HepG2 (cell line): Measurements from ENCODE around the gene POLR3H. TPM values are rescaled to one million over a fixed set of nuclear protein-coding genes. Genes with fewer than 3 reads are reported as not detected.
A peak's percentile ranks its signal among the peaks of the same experiment; 100 is the strongest.

Source experiments
- GFI1 ChIP-seq: sonication (generic); formaldehyde crosslinking; IDR thresholded peaks from 2 replicates; pipeline ENCODE4 v1.5.0; 2020; ENCODE audit warnings: missing genetic modification reagents, mild to moderate bottlenecking, borderline replicate concordance
- POGK ChIP-seq: sonication (generic); formaldehyde crosslinking; conservative IDR thresholded peaks from 2 replicates; pipeline ENCODE4 v1.8.0; 2022; ENCODE audit warnings: mild to moderate bottlenecking, moderate library complexity, missing genetic modification reagents
- SIN3A ChIP-seq: IDR thresholded peaks from 2 replicates; pipeline ENCODE4 v1.6.1; 2011; ENCODE audit warnings: low read depth, mild to moderate bottlenecking, control low read depth, low read length, borderline replicate concordance
- SMC3 ChIP-seq: IDR thresholded peaks from 2 replicates; pipeline ENCODE4 v1.6.1; 2011; ENCODE audit warnings: low read length, improper control_type of control experiment
- SYNCRIP ChIP-seq: fragments of 200-400 bp; formaldehyde crosslinking; IDR thresholded peaks from 2 replicates; pipeline ENCODE4 v1.6.1; 2018; ENCODE audit warnings: mild to moderate bottlenecking, low read depth, low read length; ENCODE audit not compliant: insufficient read depth
- THYN1 ChIP-seq: sonication (generic); formaldehyde crosslinking; IDR thresholded peaks from 2 replicates; pipeline ENCODE4 v1.8.1; 2023; ENCODE audit warnings: low read depth, mild to moderate bottlenecking, moderate library complexity, missing genetic modification reagents, borderline replicate concordance
- TRIM22 ChIP-seq: fragments of 450-650 bp; IDR thresholded peaks from 2 replicates; pipeline ENCODE4 v1.6.1; 2017
- ZBTB25 ChIP-seq: IDR thresholded peaks from 2 replicates; pipeline ENCODE4 v1.6.1; 2018; ENCODE audit warnings: missing genetic modification reagents
- ZNF296 ChIP-seq: sonication (generic); formaldehyde crosslinking; conservative IDR thresholded peaks from 2 replicates; pipeline ENCODE4 v1.5.0; 2020; ENCODE audit warnings: mild to moderate bottlenecking, missing genetic modification reagents
- ZNF3 ChIP-seq: IDR thresholded peaks from 2 replicates; pipeline ENCODE4 v1.7.0; 2017; ENCODE audit warnings: inconsistent platforms
- ZNF547 ChIP-seq: sonication (generic); formaldehyde crosslinking; IDR thresholded peaks from 2 replicates; pipeline ENCODE4 v1.5.1; 2020; ENCODE audit warnings: mild to moderate bottlenecking, missing genetic modification reagents
- ZNF629 ChIP-seq: sonication (generic); formaldehyde crosslinking; conservative IDR thresholded peaks from 2 replicates; pipeline ENCODE4 v1.5.0; 2020; ENCODE audit warnings: missing genetic modification reagents
- ZNF761 ChIP-seq: sonication (generic); formaldehyde crosslinking; conservative IDR thresholded peaks from 2 replicates; pipeline ENCODE4 v1.4.0; 2020; ENCODE audit warnings: mild to moderate bottlenecking, missing genetic modification reagents
- ZNF841 ChIP-seq: sonication (generic); formaldehyde crosslinking; IDR thresholded peaks from 2 replicates; pipeline ENCODE4 v1.8.1; 2023; ENCODE audit warnings: missing genetic modification reagents, borderline replicate concordance
- polyA plus RNA-seq, 8 experiments: library from polyadenylated mRNA; depleted of rRNA in 3 of 8; stranded (reverse) in 7 of 8; unstranded in 1 of 8; fragments of >200 nt; fragmentation: Illumina TruSeq in 4 of 8; extraction: Trizol in 4 of 8; gene quantifications; 2 replicates each; pipeline versions ENCODE4 v1.2.1 to v1.2.3, GENCODE V29; 2011 to 2016; ENCODE audit warnings: low read depth in 4 of 8, missing spikeins in 1 of 8, mixed read lengths in 1 of 8; ENCODE audit not compliant: insufficient read depth in 1 of 8
- total RNA-seq, 5 experiments: library from RNA; depleted of rRNA; stranded (reverse); fragments of >200 nt; fragmentation: Illumina TruSeq; extraction: Trizol; gene quantifications; 2 replicates each; pipeline ENCODE4 v1.2.3, GENCODE V29; 2016; ENCODE audit warnings: low read depth in 1 of 5
- TF ChIP-seq, protein P1 (sequence below): sonication (generic); formaldehyde crosslinking; IDR thresholded peaks from 2 replicates; pipeline ENCODE4 v1.4.0; 2020; ENCODE audit warnings: missing genetic modification reagents
- TF ChIP-seq, protein P2 (sequence below): sonication (generic); formaldehyde crosslinking; IDR thresholded peaks from 2 replicates; pipeline ENCODE4 v1.4.0; 2020; ENCODE audit warnings: mild to moderate bottlenecking, missing genetic modification reagents
- TF ChIP-seq, protein P3 (sequence below): sonication (generic); formaldehyde crosslinking; IDR thresholded peaks from 2 replicates; pipeline ENCODE4 v1.4.0; 2020; ENCODE audit warnings: missing genetic modification reagents, mild to moderate bottlenecking, borderline replicate concordance
- TF ChIP-seq, protein P4 (sequence below): sonication (generic); formaldehyde crosslinking; IDR thresholded peaks from 2 replicates; pipeline ENCODE4 v1.8.1; 2022; ENCODE audit warnings: mild to moderate bottlenecking, missing genetic modification reagents

POLR3H gene
- total and polyA plus RNA-seq, 2 of the 13 experiments (the other 11 are each of a cell fraction or from before 2014, with no cell fraction given), result 10.3 to 28.6 TPM

DNA sequence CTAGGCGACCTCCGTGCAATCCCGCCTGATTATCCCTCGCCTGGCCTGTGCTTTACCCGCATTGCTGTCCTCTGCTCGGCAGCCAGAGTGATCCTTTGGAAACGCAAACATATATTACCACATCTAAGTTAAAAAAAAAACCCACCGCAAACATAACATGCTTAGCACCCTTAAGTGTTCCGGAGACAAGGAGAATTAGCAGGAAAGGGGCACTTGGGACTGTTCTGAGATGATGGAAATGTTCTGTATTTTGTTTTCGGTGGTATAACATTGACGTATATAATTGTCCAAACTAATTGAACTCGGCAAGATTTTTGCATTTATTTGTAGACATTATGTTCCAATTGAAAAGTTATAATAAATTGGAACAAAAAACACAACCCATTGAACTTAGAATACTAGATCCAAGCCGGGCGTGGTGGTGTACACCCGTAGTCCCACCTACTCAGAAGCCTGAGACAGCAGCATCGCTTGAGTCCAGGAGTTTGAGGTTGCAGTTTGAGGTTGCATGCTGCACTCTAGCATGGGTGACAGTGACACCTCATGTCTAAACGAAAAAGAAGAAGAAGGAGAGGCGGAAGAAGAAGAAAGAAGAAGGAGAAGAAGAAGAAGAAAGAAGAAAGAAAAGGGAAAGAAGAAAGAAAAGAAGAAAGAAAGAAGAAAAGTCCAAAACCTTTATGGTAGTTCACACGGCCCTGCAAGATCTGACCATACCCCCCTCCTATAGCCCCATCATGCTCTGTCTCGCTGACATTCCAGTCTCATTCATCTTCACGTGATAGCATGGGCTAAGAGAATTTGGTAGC lies 604 bp upstream of the POLR3H start (continued):
- TF ChIP-seq, protein P1, sequence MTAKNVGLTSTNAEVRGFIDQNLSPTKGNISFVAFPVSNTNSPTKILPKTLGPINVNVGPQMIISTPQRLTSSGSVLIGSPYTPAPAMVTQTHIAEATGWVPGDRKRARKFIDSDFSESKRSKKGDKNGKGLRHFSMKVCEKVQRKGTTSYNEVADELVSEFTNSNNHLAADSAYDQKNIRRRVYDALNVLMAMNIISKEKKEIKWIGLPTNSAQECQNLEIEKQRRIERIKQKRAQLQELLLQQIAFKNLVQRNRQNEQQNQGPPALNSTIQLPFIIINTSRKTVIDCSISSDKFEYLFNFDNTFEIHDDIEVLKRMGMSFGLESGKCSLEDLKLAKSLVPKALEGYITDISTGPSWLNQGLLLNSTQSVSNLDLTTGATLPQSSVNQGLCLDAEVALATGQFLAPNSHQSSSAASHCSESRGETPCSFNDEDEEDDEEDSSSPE (CRISPR knock-in tag), result 0 out of 2 replicates have a peak, but pooled peaks have one; percentile 43
- TF ChIP-seq, protein P2, sequence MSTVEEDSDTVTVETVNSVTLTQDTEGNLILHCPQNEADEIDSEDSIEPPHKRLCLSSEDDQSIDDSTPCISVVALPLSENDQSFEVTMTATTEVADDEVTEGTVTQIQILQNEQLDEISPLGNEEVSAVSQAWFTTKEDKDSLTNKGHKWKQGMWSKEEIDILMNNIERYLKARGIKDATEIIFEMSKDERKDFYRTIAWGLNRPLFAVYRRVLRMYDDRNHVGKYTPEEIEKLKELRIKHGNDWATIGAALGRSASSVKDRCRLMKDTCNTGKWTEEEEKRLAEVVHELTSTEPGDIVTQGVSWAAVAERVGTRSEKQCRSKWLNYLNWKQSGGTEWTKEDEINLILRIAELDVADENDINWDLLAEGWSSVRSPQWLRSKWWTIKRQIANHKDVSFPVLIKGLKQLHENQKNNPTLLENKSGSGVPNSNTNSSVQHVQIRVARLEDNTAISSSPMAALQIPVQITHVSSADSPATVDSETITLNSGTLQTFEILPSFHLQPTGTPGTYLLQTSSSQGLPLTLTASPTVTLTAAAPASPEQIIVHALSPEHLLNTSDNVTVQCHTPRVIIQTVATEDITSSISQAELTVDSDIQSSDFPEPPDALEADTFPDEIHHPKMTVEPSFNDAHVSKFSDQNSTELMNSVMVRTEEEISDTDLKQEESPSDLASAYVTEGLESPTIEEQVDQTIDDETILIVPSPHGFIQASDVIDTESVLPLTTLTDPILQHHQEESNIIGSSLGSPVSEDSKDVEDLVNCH (CRISPR knock-in tag), result no peak
- no peak for TF ChIP-seq TRIM22
- TF ChIP-seq ZNF761 (CRISPR knock-in tag), result no peak
- no peak for TF ChIP-seq THYN1 (CRISPR knock-in tag)
- TF ChIP-seq SMC3, result no peak
- TF ChIP-seq ZNF629 (CRISPR knock-in tag), result no peak
- TF ChIP-seq SYNCRIP, result no peak
- TF ChIP-seq ZNF3 (CRISPR knock-in tag), result no peak
- no peak for TF ChIP-seq ZBTB25 (CRISPR knock-in tag)
- no peak for TF ChIP-seq ZNF547
- no peak for TF ChIP-seq POGK (CRISPR knock-in tag)
- 0 out of 2 replicates have a peak, but pooled peaks have one; percentile 83 for TF ChIP-seq SIN3A
- TF ChIP-seq, protein P3, sequence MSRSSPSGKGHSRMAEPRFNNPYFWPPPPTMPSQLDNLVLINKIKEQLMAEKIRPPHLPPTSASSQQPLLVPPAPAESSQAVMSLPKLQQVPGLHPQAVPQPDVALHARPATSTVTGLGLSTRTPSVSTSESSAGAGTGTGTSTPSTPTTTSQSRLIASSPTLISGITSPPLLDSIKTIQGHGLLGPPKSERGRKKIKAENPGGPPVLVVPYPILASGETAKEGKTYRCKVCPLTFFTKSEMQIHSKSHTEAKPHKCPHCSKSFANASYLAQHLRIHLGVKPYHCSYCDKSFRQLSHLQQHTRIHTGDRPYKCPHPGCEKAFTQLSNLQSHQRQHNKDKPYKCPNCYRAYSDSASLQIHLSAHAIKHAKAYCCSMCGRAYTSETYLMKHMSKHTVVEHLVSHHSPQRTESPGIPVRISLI (CRISPR knock-in tag), result peak; percentile 59; the same call in 1 of the 2 replicates
- no peak for TF ChIP-seq GFI1
- TF ChIP-seq, protein P4, sequence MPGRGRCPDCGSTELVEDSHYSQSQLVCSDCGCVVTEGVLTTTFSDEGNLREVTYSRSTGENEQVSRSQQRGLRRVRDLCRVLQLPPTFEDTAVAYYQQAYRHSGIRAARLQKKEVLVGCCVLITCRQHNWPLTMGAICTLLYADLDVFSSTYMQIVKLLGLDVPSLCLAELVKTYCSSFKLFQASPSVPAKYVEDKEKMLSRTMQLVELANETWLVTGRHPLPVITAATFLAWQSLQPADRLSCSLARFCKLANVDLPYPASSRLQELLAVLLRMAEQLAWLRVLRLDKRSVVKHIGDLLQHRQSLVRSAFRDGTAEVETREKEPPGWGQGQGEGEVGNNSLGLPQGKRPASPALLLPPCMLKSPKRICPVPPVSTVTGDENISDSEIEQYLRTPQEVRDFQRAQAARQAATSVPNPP, result no peak
- TF ChIP-seq ZNF296 (CRISPR knock-in tag), result no peak
- TF ChIP-seq ZNF841 (CRISPR knock-in tag), result no peak
